HK-2 (cell line): ENCODE data around the gene ASB13.

Experiments used
- DNase-seq: peaks from one replicate; pipeline ENCODE4 v3.0.0-alpha.2; 2018; ENCODE audit not compliant: unreplicated experiment

ASB13 gene, protein sequence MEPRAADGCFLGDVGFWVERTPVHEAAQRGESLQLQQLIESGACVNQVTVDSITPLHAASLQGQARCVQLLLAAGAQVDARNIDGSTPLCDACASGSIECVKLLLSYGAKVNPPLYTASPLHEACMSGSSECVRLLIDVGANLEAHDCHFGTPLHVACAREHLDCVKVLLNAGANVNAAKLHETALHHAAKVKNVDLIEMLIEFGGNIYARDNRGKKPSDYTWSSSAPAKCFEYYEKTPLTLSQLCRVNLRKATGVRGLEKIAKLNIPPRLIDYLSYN

DNA sequence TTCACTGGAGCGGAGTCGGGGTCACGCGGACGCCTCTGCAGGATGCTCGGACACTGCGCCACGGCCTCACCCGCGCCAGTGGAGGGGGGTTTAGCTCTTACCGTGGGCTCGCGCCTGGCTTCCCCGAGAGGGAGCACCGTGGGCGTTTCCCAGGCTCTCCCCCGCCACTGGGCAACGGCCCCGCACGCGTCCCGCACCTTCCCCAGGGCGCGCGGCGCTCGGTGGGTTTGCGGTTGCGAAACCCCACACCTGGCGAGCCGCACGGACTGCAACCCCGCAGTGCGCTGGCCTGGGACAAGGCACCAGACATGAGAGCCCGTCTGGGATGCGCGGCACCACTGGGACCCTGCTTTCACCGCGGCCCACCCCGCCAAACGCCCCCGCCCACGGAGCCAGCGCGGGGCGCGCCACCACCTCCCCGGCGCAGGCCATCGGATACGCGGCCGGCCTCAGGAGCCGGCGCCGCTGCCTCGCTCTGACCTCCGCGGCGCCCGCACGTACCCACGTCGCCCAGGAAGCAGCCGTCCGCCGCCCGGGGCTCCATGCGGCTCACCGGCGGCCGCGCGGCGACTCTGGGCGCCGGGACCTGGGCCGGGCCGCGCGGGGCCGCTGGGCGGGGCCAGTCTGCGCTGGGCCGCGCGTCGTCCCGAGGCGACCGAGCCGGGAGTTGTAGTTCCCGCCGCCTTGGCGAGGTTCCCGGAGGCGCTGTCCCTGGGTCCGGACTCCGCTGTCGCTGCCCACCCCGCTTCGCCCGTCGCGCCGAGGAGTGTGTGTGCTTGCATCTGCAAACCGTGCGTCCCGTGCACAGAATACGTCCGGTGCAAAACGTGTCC is at the start of gene ASB13:
Gene ASB13, minus strand, starts transcription at position 588 of the 833 bp plus-strand sequence. Its CDS starts 44 bp downstream, at position 544.
- peak; percentile 50 for DNase-seq

DNA sequence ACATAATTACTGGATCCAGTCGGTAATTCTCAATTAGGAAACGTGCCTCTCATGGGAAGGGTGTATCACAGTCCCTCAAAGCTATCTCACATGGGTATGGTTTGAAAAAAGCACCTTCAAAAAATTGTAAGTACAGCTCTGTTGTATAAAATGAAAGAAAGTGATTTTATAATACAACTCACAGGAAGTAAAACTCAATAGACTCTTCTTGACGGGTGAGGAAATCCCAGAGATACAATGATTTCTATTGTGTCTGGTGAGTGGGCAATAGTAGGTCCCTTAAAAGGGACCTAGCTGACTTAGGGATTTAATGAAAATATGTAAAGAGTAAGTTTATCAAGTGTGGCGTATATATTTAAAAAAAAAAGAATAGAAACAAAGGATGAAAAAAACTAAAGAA is 45.2 kb upstream of the ASB13 start:
- no peak for DNase-seq

DNA sequence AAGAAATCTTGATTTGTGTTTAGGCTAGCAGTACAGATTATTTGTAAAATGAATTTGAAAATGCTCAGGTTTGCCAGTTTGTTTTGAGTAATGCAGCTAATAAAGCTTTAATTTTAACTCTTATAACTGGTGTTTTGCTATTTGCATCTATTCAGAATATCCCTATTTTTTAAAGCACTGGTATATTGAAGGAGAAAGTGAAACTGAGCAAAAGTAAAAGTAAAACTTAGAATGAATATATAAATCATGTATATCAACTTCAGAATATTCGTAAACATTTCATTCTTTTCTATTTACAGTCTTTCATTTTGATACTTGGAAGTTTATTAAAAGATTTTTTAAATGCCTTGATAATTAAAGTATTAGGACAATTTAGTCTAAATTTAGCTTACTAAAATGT is 44.5 kb upstream of the ASB13 start:
- DNase-seq, result no peak

DNA sequence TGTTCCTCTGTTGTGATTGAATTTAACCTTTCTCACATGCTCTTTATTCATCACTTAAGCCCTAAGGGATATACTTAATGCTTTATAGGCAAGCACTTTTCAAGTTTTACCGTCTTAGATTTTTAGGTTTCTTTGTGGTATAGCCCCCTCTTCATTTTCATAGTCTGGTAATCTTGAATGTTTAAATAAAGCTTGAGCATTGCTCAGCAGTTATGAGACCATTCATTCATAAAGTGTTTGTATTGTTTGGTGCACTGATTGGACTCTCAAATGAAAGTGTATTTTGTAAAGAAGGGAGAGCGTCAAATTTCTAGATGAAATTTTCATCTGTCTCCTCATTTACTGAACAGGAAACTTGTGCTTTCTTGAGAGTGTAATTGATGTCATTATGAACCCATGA is 43.5 kb upstream of the ASB13 start:
- DNase-seq, result no peak

DNA sequence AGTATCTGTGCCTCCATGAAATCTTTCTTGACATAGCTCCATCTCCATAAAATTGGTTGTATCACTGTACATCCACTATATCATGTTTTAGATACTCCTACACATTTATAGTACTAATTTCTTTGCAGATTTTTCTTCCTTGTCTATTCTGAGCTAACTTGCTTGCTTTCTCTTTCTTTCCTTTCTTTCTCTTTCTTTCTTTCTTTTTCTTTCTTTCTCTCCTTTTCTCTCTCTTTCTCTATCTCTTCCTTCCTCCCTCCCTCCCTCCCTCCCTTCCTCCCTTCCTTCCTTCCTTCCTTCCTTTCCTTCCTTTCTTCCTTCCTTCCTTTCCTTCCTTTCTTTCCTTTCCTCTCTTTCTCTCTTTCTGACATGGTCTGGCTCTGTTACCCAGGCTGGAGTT is 42.0 kb upstream of the ASB13 start:
- no peak for DNase-seq

DNA sequence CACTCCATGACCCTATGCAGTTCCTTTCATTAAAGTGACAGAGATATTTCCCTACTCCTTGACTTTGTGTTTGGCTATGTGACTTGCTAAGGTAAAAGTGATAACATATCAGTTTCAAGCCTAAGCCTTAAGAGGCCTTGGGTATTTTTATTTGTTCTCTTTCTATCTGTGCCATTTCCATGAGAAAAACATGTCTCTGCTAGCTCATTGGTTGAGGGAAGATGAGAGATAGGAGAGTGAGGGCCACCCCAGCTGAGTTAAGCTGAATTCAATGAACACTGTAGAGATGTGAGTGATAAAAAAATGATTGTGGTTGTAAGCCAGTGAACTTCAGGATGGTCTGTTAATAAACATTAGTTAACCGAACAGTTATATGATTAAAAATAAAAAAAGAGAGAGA is 31.7 kb upstream of the ASB13 start:
- DNase-seq, result no peak

DNA sequence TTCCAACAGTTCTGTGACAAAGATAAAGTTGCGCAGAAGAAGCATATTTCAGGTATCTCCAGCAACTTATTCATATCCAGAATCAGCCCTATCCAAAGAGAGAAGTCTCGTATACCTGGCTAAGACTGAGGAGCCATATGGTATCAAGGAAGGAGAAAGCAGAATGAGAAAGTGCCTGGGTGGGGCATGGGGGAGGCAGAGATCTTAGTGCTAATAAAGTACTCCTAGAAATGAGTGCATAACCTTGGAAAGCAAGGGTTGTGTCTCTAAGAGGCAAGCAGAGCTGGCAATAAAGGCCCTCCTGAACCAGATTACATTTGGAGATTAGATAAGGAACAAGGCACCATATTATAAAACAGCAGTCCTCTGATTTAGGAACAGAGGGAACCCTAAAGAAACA is 30.9 kb upstream of the ASB13 start:
- no peak for DNase-seq

DNA sequence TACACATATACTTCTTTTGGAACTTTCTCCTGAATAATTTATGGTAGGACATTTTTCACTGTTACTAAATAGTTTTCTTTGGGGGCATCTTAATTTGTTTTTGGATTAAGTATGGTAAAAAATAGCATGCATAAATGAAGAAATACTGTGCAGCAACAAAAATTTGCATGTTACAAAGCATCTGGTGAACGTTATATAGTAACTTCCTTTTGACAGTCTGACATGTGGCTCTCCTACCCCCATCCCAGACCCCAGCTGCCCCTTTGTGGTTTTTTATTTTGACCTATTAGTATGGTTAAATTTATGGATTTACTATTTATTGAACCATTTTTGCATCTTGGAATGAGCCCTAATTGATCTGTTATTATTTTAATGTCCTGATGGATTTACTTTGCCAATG is 28.2 kb upstream of the ASB13 start:
- no peak for DNase-seq

DNA sequence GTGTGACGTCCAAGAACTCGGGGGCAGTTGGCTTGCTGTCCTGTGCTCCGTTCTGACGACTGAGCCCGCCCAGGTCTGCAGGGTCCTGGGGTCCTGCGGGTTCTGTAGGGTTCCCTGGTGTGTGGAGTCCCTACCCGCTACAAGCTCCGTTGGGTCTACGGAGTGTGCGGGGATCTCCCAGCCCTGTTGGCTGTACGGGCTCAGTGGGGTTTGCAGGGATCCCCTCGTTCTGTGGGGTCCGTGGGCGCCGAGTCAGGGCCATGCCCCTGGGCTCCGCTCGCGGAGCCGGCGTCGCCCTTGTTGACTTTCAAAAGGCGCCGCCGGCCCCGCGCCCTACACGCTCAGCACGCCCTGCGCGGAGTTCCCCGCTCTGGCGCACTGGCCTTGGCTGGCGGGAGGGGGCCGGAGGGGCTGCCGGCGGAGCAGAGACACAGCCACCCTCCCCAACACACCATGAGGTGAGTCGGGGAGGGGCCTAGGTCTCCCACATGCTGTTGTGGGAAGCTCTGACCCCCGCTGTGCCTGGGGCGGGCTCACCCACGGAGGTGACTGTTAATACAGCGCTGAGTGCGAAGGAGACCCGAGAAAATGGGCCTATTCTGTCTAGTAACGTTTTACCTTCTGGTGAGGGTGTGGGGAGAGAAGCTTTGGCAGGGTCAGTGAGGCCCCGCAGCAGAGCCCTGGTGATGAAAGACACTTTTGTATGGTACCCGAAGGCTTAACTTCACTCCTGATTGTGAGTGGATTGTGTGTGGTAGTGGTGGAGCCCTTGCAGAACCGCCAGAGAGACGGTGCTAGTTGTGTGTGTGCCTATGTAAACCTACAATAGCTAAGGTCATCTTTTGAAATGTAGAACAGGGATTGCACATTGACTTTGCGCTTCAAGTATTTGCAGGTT is 26.3 kb upstream of the ASB13 start:
- DNase-seq, result peak; percentile 19

DNA sequence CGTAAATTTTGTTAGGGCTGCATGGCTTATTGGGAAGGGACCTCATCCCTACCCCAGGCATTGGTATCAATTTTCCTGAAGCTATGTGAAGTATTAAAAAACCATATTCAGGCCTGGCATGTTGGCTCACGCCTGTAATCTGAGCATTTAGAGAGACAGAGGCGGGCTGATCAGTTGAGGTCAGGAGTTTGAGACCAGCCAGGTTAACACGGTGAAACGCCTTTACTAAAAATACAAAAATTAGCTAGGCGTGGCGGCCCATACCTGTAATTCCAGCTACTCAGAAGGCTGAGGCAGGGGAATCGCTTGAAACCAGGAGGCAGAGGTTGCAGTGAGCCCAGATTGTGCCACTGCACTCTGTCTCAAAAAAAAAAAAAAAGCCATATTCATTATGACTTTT is 25.4 kb upstream of the ASB13 start:
- DNase-seq, result no peak

DNA sequence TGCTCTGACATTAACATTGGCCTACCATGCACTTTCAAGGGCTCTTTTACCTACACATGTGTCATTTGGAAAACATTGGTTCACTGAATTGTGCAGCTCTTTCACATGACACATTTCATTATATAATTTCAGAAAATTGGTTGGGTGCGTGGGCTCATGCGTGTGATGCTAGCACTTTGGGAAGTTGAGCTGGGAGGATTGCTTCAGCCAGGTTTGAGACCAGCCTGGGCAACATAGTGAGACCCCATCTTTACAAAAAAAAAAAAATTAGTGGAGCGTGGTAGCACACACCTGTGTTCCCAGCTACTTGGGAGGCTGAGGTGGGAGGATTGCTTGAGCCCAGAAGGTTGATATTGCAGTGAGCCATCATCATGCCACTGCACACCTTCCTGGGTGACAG is 22.2 kb upstream of the ASB13 start:
- no peak for DNase-seq

DNA sequence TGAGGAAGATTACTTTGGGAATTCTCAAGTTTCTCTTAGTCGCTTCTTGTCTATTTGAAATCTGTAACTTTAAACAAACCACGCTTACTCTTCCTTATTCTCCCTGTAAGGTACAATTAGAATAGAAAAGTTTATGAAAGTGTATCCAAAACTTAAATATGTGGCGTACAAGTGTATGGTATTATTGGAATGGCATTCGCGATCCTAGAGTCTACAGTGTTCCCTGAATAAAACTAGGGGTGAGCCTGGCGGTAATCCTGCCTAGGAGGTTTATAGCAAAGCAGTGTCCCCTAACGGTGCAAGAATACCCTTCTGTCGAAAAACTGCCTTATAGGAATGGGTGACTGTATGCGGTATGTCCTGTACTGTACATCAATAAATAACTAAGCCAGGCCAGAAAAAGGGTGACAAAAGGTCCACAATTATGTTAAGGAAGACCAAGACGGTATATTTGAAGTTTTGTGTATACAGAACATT is 19.4 kb upstream of the ASB13 start:
- DNase-seq, result no peak

DNA sequence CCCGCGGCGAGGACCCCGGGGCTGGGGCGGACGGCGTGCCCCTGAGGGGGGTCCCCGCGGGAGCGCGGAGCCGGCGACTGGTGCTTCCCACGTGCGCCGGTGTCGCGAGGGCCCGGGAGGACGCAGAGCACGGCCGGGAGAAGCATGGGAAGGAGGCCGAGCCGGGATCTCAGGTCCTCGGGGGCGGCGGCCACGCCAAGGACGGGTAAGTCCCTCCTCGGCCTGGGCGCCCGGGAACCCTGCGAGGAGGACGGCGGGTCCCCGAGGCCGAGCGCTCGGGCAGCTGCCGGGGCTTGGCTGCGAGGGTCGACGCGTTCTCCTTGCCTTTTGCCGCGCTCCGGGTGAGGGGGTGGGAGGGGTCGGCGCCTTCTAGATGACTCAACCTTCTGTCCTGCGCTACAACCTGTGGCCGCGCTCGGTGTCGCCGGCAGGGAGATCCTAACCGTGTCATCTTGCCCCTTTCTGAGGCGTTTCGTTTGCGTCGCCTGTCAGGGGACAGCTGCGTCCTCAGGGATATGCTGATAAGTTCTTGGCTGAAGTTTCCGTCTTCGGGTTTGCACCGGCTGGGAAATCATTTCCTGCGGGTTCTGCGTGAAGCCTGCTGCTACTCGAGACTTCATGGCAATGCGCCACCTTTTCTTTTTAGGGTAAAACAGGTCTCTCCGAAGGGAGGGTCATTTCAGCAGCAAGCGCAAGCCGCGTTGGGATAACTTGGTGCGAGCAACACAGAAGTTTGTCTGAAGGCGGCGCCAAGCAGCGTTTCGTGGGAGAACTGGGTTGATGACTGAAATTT is 18.8 kb upstream of the ASB13 start:
- peak; percentile 50 for DNase-seq

DNA sequence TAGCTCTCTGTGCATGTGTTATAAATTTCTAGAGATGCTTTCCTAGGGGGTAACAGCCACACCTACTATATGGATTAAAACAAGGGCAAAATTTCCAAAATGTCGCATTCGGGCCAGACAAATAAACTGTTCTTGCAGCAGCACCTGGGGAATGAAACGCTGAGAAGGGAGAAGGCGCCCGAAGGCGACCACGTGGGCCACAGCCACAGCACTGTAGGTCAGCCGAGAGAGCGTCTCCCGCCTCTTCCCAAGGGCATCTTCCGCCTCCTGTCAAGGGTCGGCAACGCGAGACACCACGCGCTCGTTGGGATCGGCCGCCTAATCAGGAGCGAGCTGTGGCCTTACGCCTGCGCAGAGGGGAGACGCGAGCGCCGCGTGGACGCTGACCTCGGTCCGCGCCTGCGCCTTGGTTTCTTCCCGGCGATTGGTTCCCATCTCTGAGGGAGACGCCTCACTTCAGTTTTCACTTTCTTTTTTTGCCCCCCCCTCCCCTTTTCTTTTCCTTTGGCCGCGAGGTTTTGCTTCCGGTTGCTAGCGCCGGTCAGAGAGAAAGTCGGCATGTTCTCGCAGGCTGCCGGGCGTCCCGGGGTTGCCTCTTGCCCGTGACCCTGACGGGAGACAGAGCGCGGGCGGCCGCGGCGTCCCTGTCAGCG is 18.0 kb upstream of the ASB13 start, which contains the start of gene TASOR2:
Gene TASOR2, plus strand, starts transcription at position 521 of the 653 bp plus-strand sequence. CDS start 35,805 bp downstream, outside the sequence.
- DNase-seq, result peak; percentile 95

DNA sequence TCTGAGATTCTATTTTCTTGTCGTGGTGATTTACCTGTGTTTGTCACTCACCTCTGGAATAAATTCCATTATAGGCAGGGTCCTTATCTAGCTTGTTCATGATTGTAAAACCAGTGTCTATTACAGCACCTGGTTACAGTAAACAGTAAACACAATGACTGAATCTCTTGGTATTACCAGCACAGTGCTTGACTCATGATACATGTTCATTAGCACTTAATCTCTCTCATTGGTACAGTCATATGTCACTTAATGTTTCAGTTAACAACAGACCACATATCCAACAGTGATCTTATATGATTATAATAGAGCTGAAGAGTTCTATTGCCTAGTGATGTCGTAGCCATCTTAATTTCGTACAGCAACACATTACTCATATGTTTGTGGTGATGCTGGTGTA is 16.7 kb upstream of the ASB13 start:
- no peak for DNase-seq

DNA sequence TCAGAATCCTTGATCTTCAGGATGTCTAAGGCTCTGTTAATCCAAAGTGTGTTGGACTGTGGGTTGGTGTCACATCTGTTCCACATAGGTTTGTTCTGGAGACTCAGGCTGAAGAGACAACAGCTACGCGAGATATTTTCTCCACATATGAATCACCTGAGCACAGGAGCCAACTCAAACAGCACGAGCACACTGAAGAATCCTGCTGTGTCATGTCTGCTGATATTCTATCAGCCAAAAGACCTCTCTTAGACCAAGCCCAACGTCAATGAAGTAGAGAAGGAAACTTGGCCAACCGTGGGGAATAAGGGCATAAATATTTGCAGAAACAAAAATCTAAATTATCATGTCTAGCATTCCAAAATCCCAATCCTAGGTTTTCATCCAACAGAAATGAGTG is 15.5 kb upstream of the ASB13 start:
- no peak for DNase-seq

DNA sequence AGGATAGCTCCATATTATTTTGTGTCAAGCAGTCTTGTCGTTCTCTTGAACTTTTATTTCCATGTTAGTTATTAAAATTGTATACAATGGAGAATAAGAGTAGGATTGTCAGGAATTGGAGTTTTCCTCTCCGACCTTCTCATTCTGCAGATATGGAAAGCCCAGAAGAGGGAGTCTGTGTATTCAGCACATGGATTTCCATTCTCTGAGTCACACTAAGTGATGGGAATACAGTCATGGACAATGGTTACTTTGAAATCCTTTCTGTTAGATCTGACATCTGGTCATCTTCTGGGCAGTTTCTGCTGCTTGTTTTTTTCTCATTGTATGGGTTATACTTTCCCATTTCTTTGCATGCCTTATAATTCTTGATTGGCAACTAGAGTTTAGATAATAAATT is 13.2 kb upstream of the ASB13 start:
- DNase-seq, result no peak

DNA sequence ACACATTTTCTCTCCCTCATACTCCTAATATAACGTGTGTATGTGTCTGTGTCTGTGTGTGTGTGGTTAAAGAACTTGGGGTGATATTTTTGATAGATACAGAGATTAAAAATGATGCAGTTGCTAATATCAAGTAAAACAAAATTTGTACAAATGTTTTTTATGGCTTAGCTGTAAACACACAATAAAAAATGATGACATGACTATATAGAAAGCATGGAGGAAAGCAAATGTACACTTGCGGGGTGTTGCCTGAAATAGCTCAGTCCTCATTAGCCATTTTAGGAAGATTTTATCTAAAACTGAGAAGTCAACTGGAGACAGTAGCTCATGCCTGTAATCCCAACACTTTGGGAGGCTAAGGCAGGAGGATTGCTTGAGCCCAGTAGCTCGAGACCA is 12.6 kb upstream of the ASB13 start:
- no peak for DNase-seq

DNA sequence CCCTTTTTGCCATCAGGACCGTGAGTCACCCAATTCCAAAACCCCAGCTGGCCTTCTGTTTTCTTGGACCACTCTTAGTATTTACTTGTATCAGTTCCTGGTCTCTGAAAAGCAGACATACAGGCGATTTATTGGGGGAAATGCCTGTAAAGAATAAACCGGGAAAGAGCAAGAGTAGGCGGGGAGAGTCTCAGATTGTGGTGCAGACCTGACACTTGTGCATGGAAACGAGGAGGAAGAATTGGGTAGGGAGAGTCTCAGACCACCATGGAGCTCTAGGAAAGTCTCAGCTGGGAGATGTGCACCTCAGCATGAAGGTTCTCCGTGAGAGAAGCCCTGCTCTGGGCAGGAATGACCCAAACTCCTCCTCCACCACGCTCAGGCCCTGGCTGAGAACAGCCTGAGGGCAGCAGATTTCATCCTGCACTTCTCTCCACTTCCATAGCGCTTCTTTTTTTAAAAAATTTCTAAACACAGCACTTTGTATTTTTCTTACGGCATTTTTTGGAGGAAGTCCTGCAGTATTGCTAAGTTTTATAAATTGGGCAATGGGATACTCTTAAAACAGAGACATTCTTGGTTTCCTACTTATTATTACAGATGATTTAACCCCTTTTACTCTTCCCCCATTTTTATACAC is 12.1 kb upstream of the ASB13 start:
- no peak for DNase-seq

DNA sequence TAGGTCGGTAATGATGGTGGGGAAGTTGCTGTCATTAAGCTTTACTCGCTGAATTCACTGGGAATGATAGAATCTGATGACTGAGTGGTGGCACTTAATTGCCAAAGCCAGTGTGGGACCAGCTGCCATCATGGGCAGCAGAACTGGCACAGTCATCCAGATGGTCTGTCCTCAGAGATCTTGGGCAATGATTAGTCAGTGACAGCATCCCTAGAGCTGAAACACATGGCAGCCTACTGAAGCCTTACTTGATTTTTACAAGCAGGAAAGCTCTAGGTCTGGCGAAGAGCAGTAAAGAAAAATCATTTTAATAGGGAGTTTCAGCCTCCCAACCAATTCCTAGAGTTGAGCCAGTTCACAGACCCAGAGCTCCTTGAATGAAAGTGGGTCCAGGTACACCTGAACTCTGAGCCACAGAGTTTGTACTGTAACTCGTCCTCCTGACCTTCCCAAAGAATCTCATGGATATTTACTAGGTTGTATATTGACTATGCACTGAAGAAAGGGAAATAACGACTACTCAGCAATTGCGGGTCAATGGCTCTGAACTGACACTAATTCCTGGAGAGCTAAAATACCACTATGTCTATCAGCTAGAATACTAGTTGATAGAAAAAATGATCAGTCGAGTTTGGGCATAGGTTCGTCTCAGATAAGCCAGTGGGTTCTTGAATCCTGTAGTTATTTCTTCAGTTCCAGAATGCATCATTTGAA is 4.4 kb upstream of the ASB13 start:
- DNase-seq, result no peak
